ENCODE measurements around the gene ARMH3. TPM values are rescaled to one million over a fixed set of nuclear protein-coding genes. Genes with fewer than 3 reads are reported as not detected.

The ARMH3 gene
- polyA plus RNA-seq, 1 donor: 13.4 TPM

GRCh38 chr10:101832325-101832771 lies 223.6 kb downstream of the ARMH3 start:
- DNase-seq (ENCODE audit: low read depth): no peak

GRCh38 chr10:101831169-101831811 lies 224.7 kb downstream of the ARMH3 start:
- DNase-seq (ENCODE audit: low read depth): no peak

GRCh38 chr10:101830322-101831168 lies 225.4 kb downstream of the ARMH3 start:
- no peak for DNase-seq (ENCODE audit: low read depth)

GRCh38 chr10:101829561-101830315 lies 226.2 kb downstream of the ARMH3 start:
- DNase-seq (ENCODE audit: low read depth): no peak

GRCh38 chr10:101828766-101829551 lies 227.0 kb downstream of the ARMH3 start:
- DNase-seq (ENCODE audit: low read depth): no peak

- DNase-seq (ENCODE audit: low read depth): no peak
These were observed 227.9 kb downstream of the ARMH3 start for GRCh38 chr10:101827919-101828600.

- DNase-seq (ENCODE audit: low read depth): no peak
These were observed 229.0 kb downstream of the ARMH3 start for GRCh38 chr10:101826852-101827434.

GRCh38 chr10:101824736-101825135 lies 231.2 kb downstream of the ARMH3 start:
- no peak for DNase-seq (ENCODE audit: low read depth)

GRCh38 chr10:101818872-101819633 lies 236.9 kb downstream of the ARMH3 start:
- DNase-seq (ENCODE audit: low read depth): no peak

- peak; percentile 99 for DNase-seq (ENCODE audit: low read depth)
These were observed 237.7 kb downstream of the ARMH3 start, which contains the start of gene OGA for GRCh38 chr10:101818119-101818871. Gene OGA, minus strand, starts transcription at chr10:101818444. Its CDS starts 422 bp downstream, at chr10:101818022.

GRCh38 chr10:101817337-101818118 lies 238.4 kb downstream of the ARMH3 start:
- DNase-seq (ENCODE audit: low read depth): no peak

- no peak for DNase-seq (ENCODE audit: low read depth)
These were observed 239.0 kb downstream of the ARMH3 start for GRCh38 chr10:101816913-101817336.

- no peak for DNase-seq (ENCODE audit: low read depth)
These were observed 239.6 kb downstream of the ARMH3 start for GRCh38 chr10:101816376-101816775.

GRCh38 chr10:101814466-101815071 lies 241.4 kb downstream of the ARMH3 start:
- DNase-seq (ENCODE audit: low read depth): no peak

GRCh38 chr10:101812606-101813005 lies 243.4 kb downstream of the ARMH3 start:
- DNase-seq (ENCODE audit: low read depth): no peak

GRCh38 chr10:101807158-101807557 lies 248.8 kb downstream of the ARMH3 start:
- no peak for DNase-seq (ENCODE audit: low read depth)

GRCh38 chr10:101803511-101803910 lies 252.5 kb downstream of the ARMH3 start:
- no peak for DNase-seq (ENCODE audit: low read depth)

Data from forelimb muscle (tissue), 1 donor.